Measurements from ENCODE around the gene SHC2.

Gene SHC2

DNA sequence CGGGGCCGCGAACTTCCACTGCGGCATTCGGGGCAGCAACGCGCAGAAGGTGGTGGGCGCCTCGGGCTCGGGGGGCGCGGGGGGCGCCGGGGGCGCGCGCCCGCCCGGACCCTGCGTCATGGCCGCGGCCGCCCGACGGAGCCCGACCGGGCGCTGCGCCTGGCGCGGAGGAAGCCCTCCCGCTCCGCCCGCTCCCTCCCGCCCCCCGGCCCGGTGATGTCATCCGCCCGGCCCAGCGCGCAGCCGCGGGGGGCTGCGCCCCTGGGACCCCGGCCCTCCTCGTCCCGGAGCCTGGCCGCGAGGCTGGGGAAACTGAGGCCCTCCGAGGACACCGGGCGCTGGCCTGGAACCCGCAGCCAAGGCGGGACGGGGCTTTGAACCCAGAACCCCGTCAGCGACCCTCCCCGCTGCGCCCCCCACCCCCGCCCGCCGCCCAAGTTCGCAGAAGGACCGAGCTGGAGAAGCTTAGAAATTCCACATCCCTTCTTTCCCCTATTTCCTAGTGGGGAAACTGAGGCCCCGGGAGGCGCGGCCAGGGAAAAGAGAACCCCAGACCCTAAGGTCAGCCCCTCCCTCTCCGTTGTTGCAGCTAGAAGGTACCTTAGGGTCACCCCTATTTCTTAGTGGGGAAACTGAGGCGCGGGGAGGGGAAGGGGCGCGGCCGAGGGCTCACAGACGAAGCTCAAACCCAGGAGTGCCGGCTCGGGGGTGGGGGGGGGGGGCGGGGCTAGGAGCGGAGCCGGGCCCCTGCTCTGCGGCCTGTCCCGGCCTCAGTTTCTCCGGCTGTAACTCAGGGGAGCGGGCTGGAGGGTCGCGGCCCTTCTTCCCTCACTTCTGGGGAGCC lies at the start of gene SHC2:
Gene SHC2 (minus strand): TSS at position 157 of the 844 bp plus-strand sequence. CDS start 37 bp downstream, at position 120.
- no peak for FAIRE-seq

- no peak for FAIRE-seq
Measured at GRCh38 chr19:508204-509150, 47.6 kb upstream of the SHC2 start.

- FAIRE-seq, result no peak
Measured at GRCh38 chr19:507286-508203, 46.7 kb upstream of the SHC2 start, which contains the start of gene TPGS1. TPGS1 (plus strand) TSS chr19:507497; CDS start chr19:507507, 10 bp downstream.

- peak; percentile 98 for FAIRE-seq
Measured at GRCh38 chr19:506404-507285, 45.8 kb upstream of the SHC2 start.

GRCh38 chr19:504616-505015 lies 43.8 kb upstream of the SHC2 start:
- FAIRE-seq, result no peak

- no peak for FAIRE-seq
Measured at GRCh38 chr19:501646-502045, 40.8 kb upstream of the SHC2 start.

GRCh38 chr19:498977-499623 lies 38.3 kb upstream of the SHC2 start:
- FAIRE-seq, result no peak

DNA sequence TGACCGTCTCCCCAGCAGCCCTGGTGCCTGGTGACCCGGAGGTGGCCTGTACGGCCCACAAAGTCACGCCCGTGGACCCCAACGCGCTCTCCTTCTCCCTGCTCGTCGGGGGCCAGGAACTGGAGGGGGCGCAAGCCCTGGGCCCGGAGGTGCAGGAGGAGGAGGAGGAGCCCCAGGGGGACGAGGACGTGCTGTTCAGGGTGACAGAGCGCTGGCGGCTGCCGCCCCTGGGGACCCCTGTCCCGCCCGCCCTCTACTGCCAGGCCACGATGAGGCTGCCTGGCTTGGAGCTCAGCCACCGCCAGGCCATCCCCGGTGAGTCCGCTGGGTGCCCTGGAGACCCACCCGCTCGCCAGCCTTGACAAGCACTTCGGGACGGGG lies 37.7 kb upstream of the SHC2 start:
- FAIRE-seq, result no peak

DNA sequence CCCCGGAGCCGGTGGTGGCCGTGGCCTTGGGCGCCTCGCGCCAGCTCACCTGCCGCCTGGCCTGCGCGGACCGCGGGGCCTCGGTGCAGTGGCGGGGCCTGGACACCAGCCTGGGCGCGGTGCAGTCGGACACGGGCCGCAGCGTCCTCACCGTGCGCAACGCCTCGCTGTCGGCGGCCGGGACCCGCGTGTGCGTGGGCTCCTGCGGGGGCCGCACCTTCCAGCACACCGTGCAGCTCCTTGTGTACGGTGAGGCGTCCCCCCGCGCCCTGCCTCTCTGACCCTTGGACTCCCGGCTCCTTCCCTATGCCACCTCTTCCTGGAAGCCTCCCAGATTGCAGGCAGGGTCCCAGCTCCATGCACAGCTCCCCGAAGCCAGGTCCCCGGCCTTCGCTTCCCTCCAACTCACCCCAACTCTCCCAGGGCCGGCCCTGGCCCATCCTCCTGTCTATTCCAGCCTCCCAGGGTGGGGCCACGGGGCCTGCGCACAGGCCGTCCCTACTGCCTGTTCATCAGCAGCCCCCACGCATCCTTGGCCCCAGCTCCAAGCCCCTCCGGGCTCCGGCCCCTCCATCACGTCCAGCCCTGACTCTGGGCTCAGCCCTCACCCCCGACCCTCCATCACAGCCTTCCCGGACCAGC lies 37.2 kb upstream of the SHC2 start:
- FAIRE-seq, result no peak

DNA sequence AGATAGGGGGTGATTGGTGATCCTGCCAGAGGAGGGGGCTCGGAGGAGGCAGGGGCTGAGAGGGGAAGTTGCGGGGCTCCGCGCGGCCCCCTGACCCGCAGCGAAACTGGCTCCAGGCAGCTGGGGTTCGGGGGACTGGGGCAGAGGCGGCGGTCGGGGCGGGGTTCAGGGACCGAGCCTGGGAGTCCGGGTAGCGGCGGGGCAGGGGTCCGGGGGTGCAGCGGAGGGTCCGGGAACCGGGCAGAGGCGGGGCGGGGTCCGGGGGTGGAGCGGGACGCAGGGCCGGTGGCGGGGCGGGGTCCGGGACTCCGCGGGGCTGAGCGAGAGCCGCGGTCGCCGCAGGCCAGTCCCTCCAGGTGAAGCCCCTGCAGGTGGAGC lies 36.6 kb upstream of the SHC2 start:
- FAIRE-seq, result no peak

DNA sequence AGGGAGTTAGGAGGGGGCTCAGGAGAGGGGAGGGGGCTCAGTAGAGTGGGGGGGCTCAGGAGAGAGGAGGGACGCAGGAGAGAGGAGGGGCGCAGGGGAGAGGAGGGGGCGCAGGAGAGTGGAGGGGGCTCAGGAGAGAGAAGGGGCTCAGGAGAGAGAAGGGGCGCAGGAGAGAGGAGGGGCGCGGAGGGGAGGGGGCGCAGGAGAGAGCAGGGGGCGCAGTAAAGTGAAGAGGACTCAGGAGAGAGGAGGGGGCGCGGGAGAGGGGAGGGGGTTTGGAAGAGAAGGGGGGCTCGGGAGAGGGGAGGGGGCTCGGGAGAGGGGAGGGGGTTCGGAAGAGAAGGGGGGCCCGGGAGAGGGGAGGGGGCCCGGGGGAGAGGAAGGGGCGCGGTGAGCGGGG lies 36.2 kb upstream of the SHC2 start:
- FAIRE-seq, result no peak

GRCh38 chr19:496112-496665 lies 35.4 kb upstream of the SHC2 start, which contains the start of gene MADCAM1:
MADCAM1 (plus strand) TSS chr19:496486; CDS start chr19:496500, 14 bp downstream.
- no peak for FAIRE-seq

DNA sequence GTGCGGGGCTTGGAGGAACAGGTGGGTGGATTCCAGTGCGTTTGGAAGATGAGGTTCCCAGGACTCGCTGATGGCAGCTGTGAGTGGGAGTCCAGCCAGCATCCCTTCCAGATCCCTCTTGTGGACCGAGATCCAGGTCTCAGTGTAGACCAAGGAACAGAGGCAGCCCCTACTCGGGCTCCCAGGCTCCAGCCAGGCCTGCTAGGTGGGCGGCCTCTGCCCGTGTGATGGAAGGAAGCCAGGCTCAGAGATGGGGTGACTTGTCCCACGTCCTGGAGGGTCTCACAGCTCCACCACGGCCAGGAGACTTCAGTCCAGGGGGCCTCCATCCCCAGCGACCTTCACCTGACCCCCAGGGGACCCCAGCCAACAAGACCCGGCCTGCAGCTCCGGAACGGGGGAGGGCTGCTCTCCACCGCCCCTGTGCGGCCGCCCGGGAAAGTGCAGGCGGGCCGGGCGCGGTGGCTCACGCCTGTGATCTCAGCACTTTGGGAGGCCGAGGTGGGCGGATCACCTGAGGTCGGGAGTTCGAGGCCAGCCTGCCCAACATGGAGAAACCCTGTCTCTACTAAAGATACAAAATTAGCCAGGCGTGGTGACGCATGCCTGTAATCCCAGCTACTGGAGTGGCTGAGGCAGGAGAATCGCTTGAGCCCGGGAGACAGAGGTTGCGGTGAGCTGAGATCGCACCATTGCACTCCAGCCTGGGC lies 34.7 kb upstream of the SHC2 start:
- FAIRE-seq, result peak; percentile 27

GRCh38 chr19:495081-495401 lies 34.2 kb upstream of the SHC2 start:
- no peak for FAIRE-seq

GRCh38 chr19:494171-495080 lies 33.6 kb upstream of the SHC2 start:
- FAIRE-seq, result no peak

- FAIRE-seq, result no peak
Measured at GRCh38 chr19:493391-494170, 32.7 kb upstream of the SHC2 start.

- FAIRE-seq, result no peak
Measured at GRCh38 chr19:492091-492531, 31.3 kb upstream of the SHC2 start.

Measured in G401.6 (cell line).